ENCODE data around the gene CD247. TPM values are rescaled to one million over a fixed set of nuclear protein-coding genes. Genes with fewer than 3 reads are reported as not detected.

CD247 gene
- total and polyA plus RNA-seq, 2 of the 4 experiments (the other 2 are of a cell fraction), result not detected

DNA sequence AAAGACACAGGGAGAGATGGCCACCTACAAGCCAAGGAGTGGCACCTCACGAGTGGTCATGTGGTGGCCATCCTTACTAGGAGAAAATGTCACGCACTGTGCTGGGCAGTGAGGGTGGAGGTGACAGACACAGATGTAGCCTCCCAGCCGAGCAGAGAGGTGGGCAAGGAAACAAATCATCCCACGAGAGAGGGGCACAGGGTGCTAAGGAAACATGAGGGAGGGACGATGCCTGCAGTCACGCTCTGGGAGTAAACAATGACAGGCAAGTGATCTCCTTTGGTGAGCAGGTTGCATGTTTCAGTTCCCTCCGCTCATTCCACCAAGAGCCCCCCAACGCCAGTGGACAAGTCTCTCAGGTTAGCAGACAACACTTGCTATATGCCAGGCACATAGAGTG is 65.8 kb downstream of the CD247 start:
- Histone ChIP-seq H3K27me3 (ENCODE audit: control insufficient read depth, insufficient read depth, low read length) (peaks cover 20% of the 10 kb centered on the region), H3K9ac (ENCODE audit: low read depth, low read length) (no peak overlapping the region), H2AFZ (replicated peaks; ENCODE audit: low read length, poor library complexity) (no peak overlapping the region), H3K4me1 (ENCODE audit: control insufficient read depth, insufficient read depth, low read length) (no peaks in the 10 kb centered on the region), H4K5ac (ENCODE audit: low read depth, low read length) (no peak overlapping the region), H3K79me1 (ENCODE audit: low read depth in 1 of 2, low read length in 2 of 2) (no peaks in the 10 kb centered on the region), H2BK120ac (ENCODE audit: low read depth, low read length) (no peak overlapping the region), H3K14ac (replicated peaks; ENCODE audit: low read depth, low read length) (no peak overlapping the region), H4K20me1 (ENCODE audit: insufficient read depth, low read length) (no peaks in the 10 kb centered on the region), H3K23ac (ENCODE audit: low read depth, low read length) (no peak overlapping the region), H4K8ac (ENCODE audit: low read depth in 2 of 2, low read length in 2 of 2) (no peak overlapping the region), H3K36me3 (ENCODE audit: control insufficient read depth, insufficient read depth, low read length) (no peaks in the 10 kb centered on the region), H3K56ac (ENCODE audit: extremely low read depth, insufficient read depth, low read length) (no peak overlapping the region), H3K27ac (ENCODE audit: insufficient read depth, low read length) (no peak overlapping the region), H2BK15ac (ENCODE audit: low read depth, low read length) (no peak overlapping the region), H4K91ac (ENCODE audit: insufficient read depth, low read depth, low read length) (no peak overlapping the region), H3K4ac (ENCODE audit: low read depth, low read length) (no peak overlapping the region), H3K4me2 (ENCODE audit: low read depth, low read length) (no peak overlapping the region), H3K18ac (ENCODE audit: low read depth, low read length) (no peak overlapping the region), H3K4me3 (ENCODE audit: insufficient read depth, low read depth, low read length) (no peak overlapping the region), H2BK20ac (ENCODE audit: low read depth, low read length) (no peak overlapping the region), H2AK9ac (replicated peaks; ENCODE audit: low read depth, low read length, poor library complexity) (no peak overlapping the region), H2AK5ac (ENCODE audit: low read depth, low read length) (no peak overlapping the region), H2BK5ac (ENCODE audit: low read depth, low read length, poor library complexity, severe bottlenecking) (no peak overlapping the region), H3K9me3 (ENCODE audit: control insufficient read depth, insufficient read depth, low read length) (no peaks in the 10 kb centered on the region), H3K9me1 (ENCODE audit: insufficient read depth, low read length) (no peaks in the 10 kb centered on the region; the same call in 1 of the 2 replicates)
- WGBS, 2 experiments (ENCODE audit: extremely low coverage in 2 of 2, insufficient read length in 1 of 2), result 60% methylated on average over 3 of the region's 8 CpGs; no CpG with 5 or more reads in 1 of the 2 experiments
- POLR2A ChIA-PET (ENCODE audit: unreplicated experiment), result no interaction called here
- CTCF ChIA-PET, result no interaction called here
- ATAC-seq (ENCODE audit: low read depth), result no peak
- dilution Hi-C loops (cut with HindIII; ENCODE audit: low sequenced_read_pairs, unreplicated experiment), result no loop called here
- in situ Hi-C loops (cut with MboI; ENCODE audit: low sequenced_read_pairs), result no loop called here
- no TSS peak for BruUV-seq (replicated peaks)
- intact Hi-C loops (cut with micrococcal nuclease), result loop anchor here (10.0 kb wide), 1 partner anchor 232 kb away; no protein-coding TSS in a partner anchor
- no peak for DNase-seq
- TF ChIP-seq RCOR1 (IDR thresholded peaks at IDR 0.05; ENCODE audit: insufficient replicate concordance, low read length), result no peak
- no peak for TF ChIP-seq CEBPB (IDR thresholded peaks at IDR 0.05; ENCODE audit: low read depth, low read length)
- no peak for TF ChIP-seq CHD1 (IDR thresholded peaks at IDR 0.05; ENCODE audit: low read depth, low read length)
